Dendritic cell treated with granulocyte-macrophage colony-stimulating factor and Interleukin-4, amounts not matched to agents 40 ng/mL and 50 ng/mL, for 4 days (primary cell): ENCODE measurements around the gene STK11IP.

Source experiments
- H3K27ac Mint-ChIP-seq: one replicate; pipeline ENCODE4 v1.8.0; 2022; ENCODE audit warnings: mild to moderate bottlenecking, mixed read lengths
- H3K27me3 Mint-ChIP-seq: one replicate; pipeline ENCODE4 v1.8.0; 2022; ENCODE audit warnings: mild to moderate bottlenecking, mixed read lengths
- H3K36me3 Mint-ChIP-seq: one replicate; pipeline ENCODE4 v1.8.0; 2022; ENCODE audit warnings: low read depth, mixed read lengths
- H3K4me1 Mint-ChIP-seq: one replicate; pipeline ENCODE4 v1.8.0; 2022; ENCODE audit warnings: low read depth, mixed read lengths
- H3K4me3 Mint-ChIP-seq: one replicate; pipeline ENCODE4 v1.8.0; 2022; ENCODE audit warnings: mild to moderate bottlenecking, moderate library complexity, mixed read lengths
- H3K9me3 Mint-ChIP-seq: one replicate; pipeline ENCODE4 v1.8.0; 2022; ENCODE audit warnings: mixed read lengths
- intact Hi-C: fragments of 100-400 bp; cut with micrococcal nuclease; formaldehyde crosslinking; loops from one replicate; pipeline ENCODE4 v1.15.0; 2022

The STK11IP gene

GRCh38 chr2:219663116-219663762 lies 65.6 kb downstream of the STK11IP start:
- no peaks in the 10 kb centered on the region for H3K36me3 Mint-ChIP-seq
- intact Hi-C loops: no loop called here
- H3K27me3 Mint-ChIP-seq: peaks cover 16% of the 10 kb centered on the region
- no peak overlapping the region for H3K27ac Mint-ChIP-seq
- H3K4me3 Mint-ChIP-seq: no peak overlapping the region
- no peaks in the 10 kb centered on the region for H3K4me1 Mint-ChIP-seq
- H3K9me3 Mint-ChIP-seq: peaks cover 25% of the 10 kb centered on the region

GRCh38 chr2:219664041-219664440 lies 66.4 kb downstream of the STK11IP start:
- H3K27ac Mint-ChIP-seq: no peak overlapping the region
- peaks cover 25% of the 10 kb centered on the region for H3K9me3 Mint-ChIP-seq
- no peaks in the 10 kb centered on the region for H3K4me1 Mint-ChIP-seq
- no peak overlapping the region for H3K4me3 Mint-ChIP-seq
- no peaks in the 10 kb centered on the region for H3K36me3 Mint-ChIP-seq
- intact Hi-C loops: no loop called here
- peaks cover 15% of the 10 kb centered on the region for H3K27me3 Mint-ChIP-seq

GRCh38 chr2:219664944-219665343 lies 67.3 kb downstream of the STK11IP start:
- no peak overlapping the region for H3K4me3 Mint-ChIP-seq
- H3K9me3 Mint-ChIP-seq: peaks cover 24% of the 10 kb centered on the region
- peaks cover 12% of the 10 kb centered on the region for H3K27me3 Mint-ChIP-seq
- no peaks in the 10 kb centered on the region for H3K36me3 Mint-ChIP-seq
- intact Hi-C loops: no loop called here
- H3K27ac Mint-ChIP-seq: no peak overlapping the region
- H3K4me1 Mint-ChIP-seq: no peaks in the 10 kb centered on the region

- intact Hi-C loops: no loop called here
- Mint-ChIP-seq H3K4me1 (no peaks in the 10 kb centered on the region), H3K4me3 (no peak overlapping the region), H3K9me3 (peaks cover 14% of the 10 kb centered on the region), H3K27me3 (peaks cover 8% of the 10 kb centered on the region), H3K27ac (no peak overlapping the region), H3K36me3 (no peaks in the 10 kb centered on the region)
Measured at GRCh38 chr2:219665926-219666325, 68.3 kb downstream of the STK11IP start.
